Middle frontal gyrus (tissue), 1 donor: Measurements from ENCODE around the gene PPP1R26.
"Not testable (repeated sequence)": the region's sequence is repeated elsewhere in the genome, so short reads cannot be mapped to it uniquely, and the experiment has no call there.

Experiments used
- DNase-seq: peaks from one replicate; pipeline ENCODE4 v3.0.0-alpha.2; 2015; ENCODE audit warnings: low spot score; ENCODE audit errors: extremely low spot score

The PPP1R26 gene

DNA sequence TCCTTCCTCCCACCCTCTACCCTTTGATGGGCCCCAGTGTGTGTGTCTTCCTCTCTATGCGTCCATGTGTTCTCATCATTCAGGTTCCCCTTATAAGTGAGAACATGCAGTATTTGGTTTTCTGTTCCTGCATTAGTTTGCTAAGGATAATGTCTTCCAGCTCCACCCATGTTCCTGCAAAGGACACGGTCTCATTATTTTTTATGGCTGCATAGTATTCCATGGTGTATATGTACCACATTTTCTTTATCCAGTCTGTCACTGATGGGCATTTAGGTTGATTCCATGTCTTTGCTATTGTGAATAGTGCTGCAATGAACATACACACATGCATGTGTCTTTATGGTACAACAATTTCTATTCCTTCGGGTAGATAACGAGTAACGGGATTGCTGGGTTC, 21.1 kb upstream of the PPP1R26 start:
- DNase-seq, result not testable (repeated sequence)

DNA sequence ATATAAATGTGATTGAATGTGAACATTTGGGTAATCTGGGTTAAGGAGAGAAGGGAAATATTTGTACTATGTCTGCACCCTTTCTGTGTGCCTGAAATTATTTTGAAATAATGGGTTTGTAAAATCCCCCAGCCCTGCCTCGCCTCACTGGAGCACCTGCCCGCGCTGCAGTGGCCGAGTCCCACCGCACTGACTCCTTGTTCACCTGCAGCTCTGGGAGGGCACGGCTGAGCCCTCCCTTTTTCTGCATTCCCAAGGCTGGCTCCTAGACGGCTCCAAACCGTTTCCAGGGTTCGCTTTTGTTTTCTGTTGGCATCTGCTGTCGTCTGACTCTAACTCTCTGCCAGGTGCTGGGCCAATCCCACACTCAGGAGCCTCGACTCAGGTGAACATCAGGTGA, 17.6 kb upstream of the PPP1R26 start:
- DNase-seq, result no peak

DNA sequence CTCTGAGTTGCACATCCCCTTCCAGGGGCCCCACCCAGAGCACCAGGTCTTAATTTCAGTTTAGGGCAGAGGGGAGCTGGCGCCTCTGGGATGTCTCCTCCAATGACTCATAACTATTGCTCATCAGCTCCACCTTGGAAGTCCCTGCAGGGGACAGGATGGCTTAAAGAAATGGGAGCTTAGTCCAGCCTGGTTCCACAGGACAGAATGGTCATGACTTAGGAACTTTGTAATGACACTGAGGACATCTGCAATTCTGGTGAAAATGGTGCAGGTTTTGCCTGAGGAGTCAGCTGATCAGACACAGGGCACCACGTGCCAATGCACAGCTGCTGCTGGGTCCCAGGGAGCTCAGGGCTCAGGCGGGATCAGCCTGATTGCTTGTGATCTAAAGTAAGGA, 16.4 kb upstream of the PPP1R26 start:
- no peak for DNase-seq

DNA sequence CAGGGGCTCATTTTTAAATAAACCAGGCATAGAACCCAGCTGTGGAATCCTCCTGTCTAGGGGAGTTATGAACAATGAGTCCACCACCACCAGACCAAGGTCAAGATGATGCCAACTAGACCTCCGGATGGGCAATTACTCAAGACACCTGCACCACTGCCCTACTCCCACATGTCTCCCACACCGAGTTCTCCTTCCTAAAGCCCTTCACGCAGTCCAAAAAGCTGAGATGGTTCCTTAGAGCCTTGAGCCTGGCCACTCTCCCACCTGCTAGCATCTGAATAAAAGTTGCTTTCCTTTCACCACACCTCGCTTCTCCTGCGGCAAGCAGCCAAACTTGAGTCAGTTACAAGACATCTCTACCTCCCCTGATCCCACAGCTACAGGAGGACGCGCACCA, 15.4 kb upstream of the PPP1R26 start:
- no peak for DNase-seq

DNA sequence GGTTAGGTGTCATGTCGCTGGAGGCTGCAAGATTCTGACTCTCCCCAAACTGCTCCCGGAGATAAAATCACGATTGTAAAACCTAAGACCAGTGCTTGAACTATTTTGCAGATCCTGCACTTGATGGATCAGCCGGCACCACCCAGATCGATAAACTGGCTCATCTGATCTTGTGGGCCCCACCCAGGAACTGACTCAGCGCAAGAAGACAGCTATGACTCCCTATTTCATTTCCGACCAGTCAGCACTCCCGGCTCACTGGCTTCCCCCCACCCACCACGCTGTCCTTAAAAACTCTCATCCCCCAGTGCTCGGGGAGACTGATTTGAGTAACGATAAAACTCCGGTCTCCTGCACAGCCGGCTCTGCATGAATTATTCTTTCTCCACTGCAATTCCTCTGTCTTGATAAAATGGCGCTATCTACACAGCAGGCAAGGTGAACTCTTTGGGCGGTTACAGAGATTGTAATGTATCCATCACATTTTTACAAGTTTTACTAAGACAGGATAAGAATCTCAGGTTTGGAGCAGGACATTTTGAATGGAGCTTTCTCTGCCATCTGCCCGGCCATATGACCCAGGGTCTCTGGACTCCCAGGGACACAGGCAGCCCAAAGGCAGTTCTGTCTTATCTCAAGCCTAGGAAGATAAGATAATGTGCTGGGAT, 10.6 kb upstream of the PPP1R26 start:
- no peak for DNase-seq

DNA sequence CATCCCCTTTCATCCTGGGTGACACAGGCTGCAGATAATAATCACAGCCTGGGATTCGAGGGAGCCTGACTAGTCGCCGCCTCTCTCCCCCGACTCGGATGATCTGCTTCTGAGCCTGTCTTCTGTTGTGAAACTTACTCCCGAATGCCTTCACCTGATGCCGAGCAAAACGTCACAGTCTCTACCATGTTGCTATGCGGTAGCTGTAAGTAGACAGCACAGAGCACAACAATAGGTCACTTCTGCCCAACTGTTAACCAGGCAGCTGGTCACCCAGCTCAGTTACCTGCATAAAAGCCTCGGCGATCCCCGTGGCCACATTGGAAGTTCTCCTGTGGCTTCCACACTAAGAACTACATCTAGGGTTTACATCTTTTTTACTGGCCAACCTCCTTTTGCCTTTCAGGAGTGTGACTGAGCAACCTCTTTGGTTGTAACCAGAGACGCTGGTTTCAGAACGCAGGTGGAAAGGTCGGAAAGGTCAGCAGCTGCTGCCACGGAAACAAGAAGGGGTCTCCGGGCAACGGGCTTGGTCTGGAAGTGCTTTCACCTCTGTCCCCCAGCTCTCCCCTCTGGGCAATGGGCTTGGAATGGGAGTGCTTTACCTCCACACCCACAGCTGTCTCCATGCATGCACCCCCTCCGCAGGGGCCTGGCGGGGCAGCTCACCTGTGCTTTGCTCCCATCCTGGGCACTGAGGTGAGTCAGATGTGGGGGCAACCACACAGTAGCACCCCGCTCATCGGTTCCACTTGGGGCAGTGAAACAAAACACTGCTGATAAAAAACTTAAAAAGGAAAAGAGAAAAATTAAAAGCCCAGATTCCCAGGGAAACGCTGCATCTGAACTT, 7.6 kb upstream of the PPP1R26 start:
- DNase-seq, result no peak

DNA sequence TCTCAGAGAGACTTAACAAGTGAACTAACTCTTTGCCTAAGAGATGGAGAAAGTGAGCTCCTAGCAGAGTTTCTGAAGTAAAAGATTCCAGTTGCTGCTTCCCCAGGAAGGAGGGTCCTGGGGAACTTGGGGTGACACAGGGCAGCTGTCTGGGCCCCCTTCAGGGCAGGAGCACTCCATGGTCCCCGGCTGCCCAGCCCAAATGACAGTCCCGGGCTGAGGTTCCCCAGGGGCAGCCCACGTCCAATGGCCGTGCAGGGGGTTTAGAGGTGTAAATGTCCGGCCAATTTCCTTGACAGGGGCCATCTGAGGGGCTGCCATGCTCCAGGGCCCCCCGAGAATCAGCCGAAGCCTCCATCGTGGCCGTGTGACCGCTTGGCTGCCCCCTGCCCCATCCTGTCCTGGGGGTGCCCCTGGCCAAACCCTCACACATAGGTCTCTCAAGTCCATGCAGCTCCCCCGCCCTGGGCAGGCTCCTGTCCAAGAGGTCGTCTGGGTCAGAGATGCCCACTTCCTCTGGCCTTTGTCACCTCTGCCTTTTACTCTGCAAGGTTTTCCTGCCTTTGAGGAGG, 5.5 kb upstream of the PPP1R26 start:
- no peak for DNase-seq

DNA sequence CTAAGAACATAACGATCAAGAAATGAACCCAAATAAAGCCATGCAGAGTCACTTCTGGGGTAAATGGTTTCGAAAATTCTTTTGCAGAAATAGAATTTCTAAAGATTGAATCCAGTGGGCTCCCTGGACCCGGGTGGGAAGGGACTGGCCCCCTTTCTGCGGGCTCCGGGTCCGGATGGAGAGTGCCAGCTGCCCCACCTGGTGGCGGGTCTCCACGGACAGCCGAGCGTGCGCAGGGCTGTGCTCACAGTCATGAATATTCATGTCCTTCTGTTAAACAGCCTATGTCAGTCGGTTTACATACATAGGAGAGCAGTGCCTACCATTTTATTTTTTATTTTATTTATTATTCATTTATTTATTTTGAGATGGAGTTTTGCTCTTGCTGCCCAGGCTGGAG, 4.7 kb upstream of the PPP1R26 start:
- DNase-seq, result peak; percentile 36

DNA sequence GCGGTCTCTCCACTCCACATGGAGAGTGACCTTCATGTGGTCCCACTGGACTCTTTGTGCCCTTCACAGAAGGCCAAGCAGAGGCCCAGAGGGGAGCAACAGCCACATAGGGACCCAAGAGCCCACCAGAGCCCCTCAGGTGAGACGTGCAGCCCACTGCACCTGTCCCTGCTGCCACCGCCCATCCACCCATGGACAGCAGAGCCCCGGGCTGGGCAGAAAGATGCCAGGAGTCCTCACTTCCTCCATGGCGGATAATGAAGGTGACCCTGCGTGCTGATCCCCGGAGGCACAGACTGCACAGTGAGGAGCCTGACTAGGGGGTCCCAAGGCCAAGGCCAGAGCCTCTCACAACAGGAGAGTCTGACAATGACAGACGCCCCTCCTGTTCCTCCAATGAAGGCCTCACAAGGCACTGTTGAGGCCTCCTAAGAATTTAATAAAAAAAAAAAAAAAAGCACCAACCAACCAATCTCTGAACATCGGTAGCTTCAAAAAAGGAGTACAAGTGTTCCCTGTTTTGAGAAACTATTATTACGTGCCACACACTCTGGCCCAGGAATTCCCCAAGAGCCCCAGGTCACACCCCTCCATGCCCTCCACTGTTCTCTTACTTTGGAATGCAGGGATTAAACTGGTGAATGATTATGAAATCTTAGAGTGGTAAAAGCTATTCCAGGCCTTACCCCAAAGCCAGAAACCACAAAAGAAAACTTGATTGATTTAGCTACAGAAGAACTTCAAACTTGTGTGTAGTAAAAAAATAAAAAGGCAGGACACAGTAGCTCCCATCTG, 2.8 kb upstream of the PPP1R26 start:
- no peak for DNase-seq

DNA sequence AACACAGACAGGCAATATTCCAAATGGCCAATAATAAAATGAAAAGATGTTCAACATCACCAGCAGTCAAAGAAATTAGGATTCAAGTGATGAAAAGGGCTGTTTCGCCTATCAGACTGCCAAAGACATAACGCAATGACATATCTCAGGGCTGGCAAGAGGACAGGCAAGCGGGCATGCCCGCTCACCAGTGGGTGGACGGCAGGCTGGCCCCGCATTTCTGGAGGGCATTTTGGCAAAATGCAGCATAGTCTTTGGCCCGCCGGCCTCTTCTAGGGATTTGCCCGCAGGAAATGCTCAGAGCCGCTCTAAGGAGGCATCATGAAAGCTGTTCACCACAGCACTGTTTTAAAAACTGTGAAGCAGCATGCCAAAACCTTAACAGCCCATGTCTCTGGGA, 1.4 kb upstream of the PPP1R26 start:
- DNase-seq, result no peak

DNA sequence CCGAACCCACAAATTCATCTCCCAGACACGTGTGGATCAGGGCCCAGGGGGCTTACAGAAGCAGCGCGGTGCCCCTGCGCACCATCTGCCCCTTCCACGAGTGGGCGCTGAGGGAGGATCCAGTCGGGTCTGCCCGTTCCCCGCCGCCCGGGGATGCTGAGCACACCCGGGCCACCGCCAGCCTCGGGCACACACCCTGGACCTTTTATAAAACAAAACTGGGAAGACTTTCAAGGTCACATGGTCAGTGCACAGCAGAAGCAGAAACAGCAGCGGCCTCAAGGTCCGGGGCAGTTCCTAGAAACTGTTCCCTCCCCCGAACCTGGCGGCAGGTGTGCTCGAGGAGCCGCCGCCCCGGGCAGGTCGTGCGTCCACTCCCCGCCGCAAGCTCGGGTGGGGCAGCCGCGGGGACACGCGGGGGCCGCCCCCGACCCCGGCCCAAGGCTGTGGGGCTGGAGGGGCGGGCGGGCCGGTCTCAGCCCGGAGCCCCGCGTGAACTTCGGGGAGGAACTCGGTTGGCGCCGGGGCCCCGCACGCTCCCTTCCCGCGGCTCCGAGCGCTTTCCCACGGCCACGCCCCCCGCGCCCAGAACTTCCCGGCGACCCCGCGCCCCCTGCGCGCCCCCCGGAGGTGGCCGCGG, 633 bp upstream of the PPP1R26 start:
- DNase-seq, result no peak

DNA sequence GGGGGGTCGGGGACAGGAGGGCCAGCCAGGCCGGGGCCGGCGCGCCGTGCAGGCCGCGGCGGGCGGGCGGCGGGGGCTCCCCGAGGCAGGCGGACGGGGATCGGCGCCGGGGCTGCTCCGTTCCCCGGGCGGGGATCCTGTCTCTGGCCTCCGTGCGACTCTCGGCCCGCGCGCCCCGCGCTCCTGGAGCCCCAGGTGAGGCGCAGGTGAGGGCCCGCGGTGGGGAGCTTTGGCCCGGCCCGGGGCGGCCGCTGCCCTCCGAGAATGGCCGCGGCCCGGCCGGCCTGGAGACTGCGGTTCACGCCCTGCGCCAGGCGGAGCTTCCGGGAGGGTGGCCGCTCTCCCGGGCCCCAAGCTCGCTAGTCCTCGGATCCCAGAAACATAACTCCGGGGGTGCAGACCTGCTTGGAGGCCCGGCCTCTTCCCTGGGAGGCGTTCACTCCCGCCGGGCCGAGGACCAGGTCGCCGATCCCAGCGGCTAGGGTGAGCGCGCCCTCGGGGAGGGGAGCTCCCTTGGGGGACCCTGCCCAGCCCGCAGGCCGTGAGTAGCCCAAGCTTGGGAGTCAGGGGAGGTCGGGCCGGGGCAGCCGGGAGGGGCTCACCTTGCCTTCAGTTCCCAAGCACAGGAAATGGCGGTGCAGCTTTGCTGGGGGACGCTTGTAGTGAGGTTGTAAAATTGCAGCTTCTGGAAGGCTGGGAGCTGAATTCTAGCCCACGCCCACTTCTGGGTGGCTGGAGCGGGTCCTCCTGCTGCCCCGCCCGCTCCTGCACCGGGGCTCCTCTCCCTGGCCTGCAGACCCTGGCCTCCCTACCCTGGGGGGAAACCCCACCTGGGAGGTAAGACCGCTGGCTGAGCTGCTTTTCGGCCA, 723 bp downstream of the PPP1R26 start:
- no peak for DNase-seq

DNA sequence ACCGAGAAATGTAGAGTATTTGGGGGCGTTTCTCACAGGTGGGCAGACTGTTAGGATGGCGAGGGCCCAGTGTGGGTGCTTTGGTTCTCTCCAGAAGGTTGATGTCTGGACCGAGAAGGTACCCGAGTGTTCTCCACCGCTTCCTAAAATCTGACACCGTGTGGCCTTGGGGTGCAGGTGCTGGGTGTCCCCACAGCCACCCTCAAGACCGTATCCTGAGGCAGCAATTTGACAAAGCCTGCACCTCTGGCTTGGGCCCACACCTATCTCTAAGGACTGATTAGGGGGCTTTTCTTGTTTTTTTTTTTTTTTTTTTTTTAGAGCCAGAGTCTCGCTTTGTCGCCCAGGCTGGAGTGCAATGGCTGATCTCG, 1.3 kb downstream of the PPP1R26 start:
- DNase-seq, result no peak

DNA sequence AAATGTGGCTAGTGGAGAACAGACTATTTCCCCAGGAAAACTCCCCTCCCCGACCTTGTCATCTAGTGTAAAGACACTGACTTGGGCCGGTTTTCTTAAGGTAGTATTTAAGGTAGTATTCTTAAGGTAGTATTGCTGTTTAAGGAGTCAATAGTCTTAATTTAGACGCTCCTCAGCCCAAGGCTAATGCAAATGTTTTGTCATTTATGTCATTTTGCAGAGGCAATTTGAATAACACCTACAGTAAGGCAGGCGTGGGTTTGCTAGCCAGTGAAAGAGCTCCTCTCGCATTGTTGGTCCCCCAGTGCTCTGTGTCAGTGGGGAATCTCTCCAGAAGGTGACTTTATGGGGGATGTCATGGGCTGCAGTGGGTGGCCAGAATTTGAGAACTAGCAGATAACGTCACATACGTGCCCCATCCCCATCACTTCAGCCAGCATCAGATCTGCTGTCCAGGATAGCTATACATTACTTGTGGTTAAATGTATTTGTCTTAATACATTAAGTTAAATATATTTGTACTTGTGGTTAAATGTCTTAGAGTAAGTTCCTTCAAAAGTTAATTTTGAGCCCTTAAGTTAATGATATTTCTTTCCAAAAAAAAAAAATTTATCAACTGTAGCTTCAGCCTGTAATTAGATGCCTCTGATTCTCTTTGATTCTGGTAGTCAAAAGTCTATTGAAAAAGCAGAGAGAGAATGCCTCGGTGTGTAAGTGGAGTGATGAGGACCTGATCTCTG, 2.6 kb downstream of the PPP1R26 start:
- no peak for DNase-seq

DNA sequence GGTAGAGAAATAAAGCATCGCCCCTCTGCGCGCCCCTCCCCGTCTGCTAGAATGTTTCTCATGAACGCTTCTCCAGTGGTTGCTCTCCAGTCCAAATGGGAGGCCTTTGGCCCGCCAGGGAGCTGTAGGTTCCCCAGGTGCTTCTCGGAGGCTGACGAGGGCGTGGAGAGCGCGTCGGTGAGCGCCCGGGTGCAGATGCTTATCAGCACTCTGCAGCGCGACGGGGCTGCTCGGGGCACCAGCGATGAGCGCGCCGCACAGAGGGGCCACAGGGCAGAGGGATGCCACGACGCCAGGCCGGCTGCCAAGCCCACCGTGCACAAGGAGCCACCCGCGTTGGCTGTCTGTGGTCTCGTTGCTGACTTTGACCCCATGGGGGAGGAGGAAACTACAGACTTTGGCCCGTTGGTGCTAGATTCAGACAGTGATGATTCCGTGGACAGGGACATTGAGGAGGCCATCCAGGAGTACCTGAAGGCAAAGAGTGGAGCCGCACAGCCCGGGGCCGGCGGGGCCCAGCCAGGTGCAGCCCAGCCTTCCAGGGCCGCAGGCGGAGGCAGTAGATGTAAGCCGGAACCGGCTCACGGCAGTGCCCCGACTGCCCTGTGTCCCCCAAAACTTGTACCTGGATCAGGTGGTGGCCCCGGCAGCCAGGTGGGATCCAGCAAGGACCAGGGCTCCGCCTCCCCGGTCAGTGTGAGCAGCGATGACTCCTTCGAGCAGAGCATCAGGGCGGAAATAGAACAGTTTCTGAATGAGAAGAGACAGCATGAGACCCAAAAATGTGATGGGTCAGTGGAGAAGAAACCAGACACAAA, 5.1 kb downstream of the PPP1R26 start:
- no peak for DNase-seq

DNA sequence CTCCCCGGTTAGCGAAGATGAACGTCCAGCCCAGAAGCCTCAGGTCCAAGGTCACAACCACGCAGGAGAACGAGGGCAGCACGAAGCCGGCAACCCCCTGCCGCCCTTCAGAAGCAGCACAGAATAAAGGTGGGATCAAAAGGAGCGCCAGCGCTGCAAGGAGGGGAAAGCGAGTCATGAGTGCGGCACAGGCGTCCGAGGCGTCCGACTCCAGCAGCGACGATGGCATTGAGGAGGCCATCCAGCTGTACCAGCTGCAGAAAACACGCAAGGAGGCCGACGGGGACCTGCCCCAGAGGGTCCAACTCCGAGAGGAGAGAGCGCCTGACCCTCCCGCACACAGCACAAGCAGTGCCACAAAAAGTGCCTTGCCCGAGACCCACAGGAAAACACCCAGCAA, 5.8 kb downstream of the PPP1R26 start:
- no peak for DNase-seq

DNA sequence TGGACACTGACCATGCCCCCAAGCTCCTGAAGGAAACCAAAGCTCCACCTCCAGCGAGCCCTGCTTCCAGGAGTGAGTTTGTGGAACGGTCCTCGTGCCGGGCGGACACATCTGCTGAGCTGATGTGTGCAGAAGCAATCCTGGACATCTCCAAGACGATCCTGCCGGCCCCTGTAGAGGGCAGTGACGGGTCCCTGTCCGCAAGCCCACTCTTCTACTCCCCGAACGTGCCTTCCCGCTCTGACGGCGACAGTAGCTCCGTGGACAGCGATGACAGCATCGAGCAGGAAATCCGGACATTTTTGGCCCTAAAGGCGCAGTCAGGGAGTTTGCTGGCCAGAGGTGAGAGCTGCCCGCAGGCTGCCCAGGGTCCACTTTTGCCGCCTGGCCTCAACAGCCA, 6.2 kb downstream of the PPP1R26 start:
- DNase-seq, result no peak

DNA sequence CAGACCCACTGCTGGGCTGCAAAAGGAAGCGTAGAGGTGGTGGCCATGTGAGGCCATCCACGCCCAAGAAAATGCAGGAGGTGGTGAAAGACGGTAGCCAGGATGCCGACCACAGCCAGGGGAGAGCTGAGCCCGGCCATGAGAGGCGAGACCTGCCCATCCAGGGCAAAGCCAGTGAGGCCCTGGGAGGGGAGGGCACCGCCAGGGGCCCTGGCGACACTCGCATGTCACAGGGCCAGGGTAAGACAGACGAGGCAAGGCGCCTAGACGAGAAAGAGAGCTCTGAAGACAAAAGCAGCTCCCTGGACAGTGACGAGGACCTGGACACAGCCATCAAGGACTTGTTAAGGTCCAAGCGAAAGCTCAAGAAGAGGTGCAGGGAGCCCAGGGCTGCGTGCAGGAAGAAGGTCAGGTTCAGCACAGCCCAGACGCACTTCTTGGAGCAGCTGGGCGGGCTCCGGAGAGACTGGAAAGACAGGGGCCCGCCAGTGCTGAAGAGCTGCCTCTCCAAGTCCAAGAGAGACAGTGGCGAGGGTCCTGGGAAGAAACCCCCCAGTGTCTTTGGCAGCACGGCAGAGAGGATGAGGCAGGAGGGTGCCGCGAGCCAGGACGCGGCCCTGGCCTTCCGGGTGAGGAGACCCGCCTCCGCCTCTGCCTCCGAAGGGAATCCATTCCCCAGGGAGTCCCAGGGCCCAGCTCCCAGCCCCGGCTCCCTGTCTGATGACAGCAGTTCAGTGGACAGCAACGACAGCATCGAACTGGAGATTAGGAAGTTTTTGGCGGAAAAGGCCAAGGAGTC, 6.9 kb downstream of the PPP1R26 start:
- no peak for DNase-seq
